ENCODE data around the gene LARP1.
"Not testable (repeated sequence)": the region's sequence is repeated elsewhere in the genome, so short reads cannot be mapped to it uniquely, and the experiment has no call there.

Gene LARP1

GRCh38 chr5:154749491-154749890, 5.7 kb upstream of the LARP1 start:
- H3K4me1 ChIP-seq (ENCODE audit: control insufficient read depth, low read length), result peaks cover 22% of the 10 kb centered on the region
- H3F3A ChIP-seq (ENCODE audit: control insufficient read depth, insufficient read depth), result no peaks in the 10 kb centered on the region
- H3K9me2 ChIP-seq (replicated peaks; ENCODE audit: control insufficient read depth, low read length), result no peaks in the 10 kb centered on the region
- H4K20me1 ChIP-seq (ENCODE audit: control insufficient read depth, insufficient read depth, low read depth, low read length), result no peaks in the 10 kb centered on the region
- H3K27ac ChIP-seq (ENCODE audit: low read depth, low read length), result no peak overlapping the region
- no peak for TF ChIP-seq CTCF (IDR thresholded peaks at IDR 0.05; ENCODE audit: low read depth, low read length, poor library complexity, severe bottlenecking)
- TF ChIP-seq EZH2phosphoT487 (IDR thresholded peaks at IDR 0.05; ENCODE audit: borderline replicate concordance, low read length), result no peak
- H3K4me2 ChIP-seq (ENCODE audit: low read length), result no peak overlapping the region
- H3K27me3 ChIP-seq (ENCODE audit: control insufficient read depth, low read length), result no peaks in the 10 kb centered on the region
- no peaks in the 10 kb centered on the region for H3K36me3 ChIP-seq (ENCODE audit: control insufficient read depth, low read length)
- H3K4me3 ChIP-seq (ENCODE audit: low read length), result no peak overlapping the region
- peaks cover 18% of the 10 kb centered on the region for H3K79me2 ChIP-seq (ENCODE audit: control insufficient read depth, low read length)
- H3K9me3 ChIP-seq (ENCODE audit: control insufficient read depth, insufficient read depth, low read length), result no peaks in the 10 kb centered on the region

- peaks cover 25% of the 10 kb centered on the region for H3K79me2 ChIP-seq (ENCODE audit: control insufficient read depth, low read length)
- H3F3A ChIP-seq (ENCODE audit: control insufficient read depth, insufficient read depth); H3K9me2 ChIP-seq (replicated peaks; ENCODE audit: control insufficient read depth, low read length); H3K27me3 ChIP-seq (ENCODE audit: control insufficient read depth, low read length); H3K9me3 ChIP-seq (ENCODE audit: control insufficient read depth, insufficient read depth, low read length); H4K20me1 ChIP-seq (ENCODE audit: control insufficient read depth, insufficient read depth, low read depth, low read length); H3K27ac ChIP-seq (ENCODE audit: low read depth, low read length); H3K4me3 ChIP-seq (ENCODE audit: low read length); H3K4me2 ChIP-seq (ENCODE audit: low read length); H3K36me3 ChIP-seq (ENCODE audit: control insufficient read depth, low read length): not testable (repeated sequence)
- H3K4me1 ChIP-seq (ENCODE audit: control insufficient read depth, low read length), result peaks cover 24% of the 10 kb centered on the region
Observed at GRCh38 chr5:154750641-154751040, 4.5 kb upstream of the LARP1 start.

- H3K27ac ChIP-seq (ENCODE audit: low read depth, low read length), result no peak overlapping the region
- H3K4me3 ChIP-seq (ENCODE audit: low read length), result no peak overlapping the region
- no peaks in the 10 kb centered on the region for H3K9me3 ChIP-seq (ENCODE audit: control insufficient read depth, insufficient read depth, low read length)
- H3K9me2 ChIP-seq (replicated peaks; ENCODE audit: control insufficient read depth, low read length), result no peaks in the 10 kb centered on the region
- no peak overlapping the region for H3K4me2 ChIP-seq (ENCODE audit: low read length)
- H3K27me3 ChIP-seq (ENCODE audit: control insufficient read depth, low read length), result no peaks in the 10 kb centered on the region
- peaks cover 14% of the 10 kb centered on the region for H3K36me3 ChIP-seq (ENCODE audit: control insufficient read depth, low read length)
- no peaks in the 10 kb centered on the region for H3F3A ChIP-seq (ENCODE audit: control insufficient read depth, insufficient read depth)
- H3K79me2 ChIP-seq (ENCODE audit: control insufficient read depth, low read length), result peaks cover 37% of the 10 kb centered on the region
- H4K20me1 ChIP-seq (ENCODE audit: control insufficient read depth, insufficient read depth, low read depth, low read length), result 0 out of 2 replicates have a peak, but pooled peaks cover 3% of the 10 kb centered on the region
- TF ChIP-seq EZH2phosphoT487 (IDR thresholded peaks at IDR 0.05; ENCODE audit: borderline replicate concordance, low read length) (no peak), CTCF (IDR thresholded peaks at IDR 0.05; ENCODE audit: low read depth, low read length, poor library complexity, severe bottlenecking) (no peak)
- H3K4me1 ChIP-seq (ENCODE audit: control insufficient read depth, low read length), result peaks cover 24% of the 10 kb centered on the region
Observed at GRCh38 chr5:154751854-154752253, 3.3 kb upstream of the LARP1 start.

- Histone ChIP-seq H3K4me3 (ENCODE audit: low read length) (peak overlapping the region; percentile 80), H3K9me3 (ENCODE audit: control insufficient read depth, insufficient read depth, low read length) (no peaks in the 10 kb centered on the region), H3F3A (ENCODE audit: control insufficient read depth, insufficient read depth) (no peaks in the 10 kb centered on the region; the same call in 1 of the 2 replicates), H3K4me2 (ENCODE audit: low read length) (peak overlapping the region; percentile 86), H4K20me1 (ENCODE audit: control insufficient read depth, insufficient read depth, low read depth, low read length) (peaks cover 12% of the 10 kb centered on the region), H3K27ac (ENCODE audit: low read depth, low read length) (peak overlapping the region; percentile 63), H3K9me2 (replicated peaks; ENCODE audit: control insufficient read depth, low read length) (no peaks in the 10 kb centered on the region), H3K36me3 (ENCODE audit: control insufficient read depth, low read length) (peaks cover 30% of the 10 kb centered on the region), H3K79me2 (ENCODE audit: control insufficient read depth, low read length) (peaks cover 56% of the 10 kb centered on the region), H3K4me1 (ENCODE audit: control insufficient read depth, low read length) (peaks cover 35% of the 10 kb centered on the region), H3K27me3 (ENCODE audit: control insufficient read depth, low read length) (no peaks in the 10 kb centered on the region)
- TF ChIP-seq EZH2phosphoT487 (IDR thresholded peaks at IDR 0.05; ENCODE audit: borderline replicate concordance, low read length), result no peak
- TF ChIP-seq CTCF (IDR thresholded peaks at IDR 0.05; ENCODE audit: low read depth, low read length, poor library complexity, severe bottlenecking), result no peak
Observed at GRCh38 chr5:154753792-154754191, 1.4 kb upstream of the LARP1 start.
